Breast epithelium (tissue), 4 donors: ENCODE results near the gene ACVR2B. TPM values are rescaled to one million over a fixed set of nuclear protein-coding genes. Genes with fewer than 3 reads are reported as not detected.

Experiments
- DNase-seq, 2 donors: peaks; one replicate each; pipeline ENCODE4 v3.0.0-alpha.2; 2019; ENCODE audit warnings: low spot score in 2 of 2
- H3K27ac ChIP-seq, 2 donors: fragments of 200-600 bp; sonication (generic) in 1 of 2; one replicate each; pipeline ENCODE4 v1.5.1; 2016 to 2019; ENCODE audit warnings: mild to moderate bottlenecking in 1 of 2
- H3K27me3 ChIP-seq, 2 donors: fragments of 200-600 bp; sonication (generic) in 1 of 2; one replicate each; pipeline versions ENCODE4 v1.5.1 to v1.6.0; 2017 to 2019; ENCODE audit warnings: control low read depth in 1 of 2, mild to moderate bottlenecking in 1 of 2
- H3K36me3 ChIP-seq: fragments of 200-600 bp; one replicate; pipeline ENCODE4 v1.5.1; 2019
- H3K4me1 ChIP-seq, 2 donors: fragments of 200-600 bp; sonication (generic); one replicate each; pipeline ENCODE4 v1.5.1; 2016 to 2019; ENCODE audit warnings: control low read depth in 1 of 2
- H3K4me3 ChIP-seq, 3 donors: fragments of 200-600 bp; sonication (generic); 1 replicate in 2 of 3; 2 replicates in 1 of 3; pipeline ENCODE4 v1.5.1; 2016 to 2019; ENCODE audit warnings: mild to moderate bottlenecking in 3 of 3, moderate library complexity in 2 of 3
- H3K9me3 ChIP-seq, 2 donors: fragments of 200-600 bp; sonication (generic) in 1 of 2; one replicate each; pipeline ENCODE4 v1.5.1; 2016 to 2019; ENCODE audit warnings: control low read depth in 1 of 2
- POLR2A ChIP-seq: fragments of 450-650 bp; IDR thresholded peaks from one replicate; pipeline ENCODE4 v1.6.1; 2016; ENCODE audit warnings: antibody characterized with exemption, mild to moderate bottlenecking, moderate library complexity
- POLR2AphosphoS5 ChIP-seq, 3 donors: sonication (generic); formaldehyde crosslinking; IDR thresholded peaks; one replicate each; pipeline ENCODE4 v1.6.1; 2017; ENCODE audit warnings: antibody characterized with exemption in 3 of 3
- intact Hi-C: fragments of 100-400 bp; cut with DNase I; formaldehyde crosslinking; loops from one replicate; pipeline ENCODE4 v1.15.1; 2023; ENCODE audit warnings: low total_unique reads
- total RNA-seq, 3 donors: library from RNA; depleted of rRNA; stranded (reverse); fragments of >200 nt; gene quantifications; one replicate each; pipeline ENCODE4 v1.1.0, GENCODE V29; 2016
- TF ChIP-seq, protein P1 (sequence below), 3 donors: fragments of 450-650 bp; IDR thresholded peaks; one replicate each; pipeline ENCODE4 v1.5.1; 2016 to 2017; ENCODE audit warnings: antibody characterized with exemption in 3 of 3, mild to moderate bottlenecking in 3 of 3, moderate library complexity in 3 of 3

Gene ACVR2B
- total RNA-seq, 3 donors from 2014 or later, result 4.0 to 10.7 (median 10.2) TPM

DNA sequence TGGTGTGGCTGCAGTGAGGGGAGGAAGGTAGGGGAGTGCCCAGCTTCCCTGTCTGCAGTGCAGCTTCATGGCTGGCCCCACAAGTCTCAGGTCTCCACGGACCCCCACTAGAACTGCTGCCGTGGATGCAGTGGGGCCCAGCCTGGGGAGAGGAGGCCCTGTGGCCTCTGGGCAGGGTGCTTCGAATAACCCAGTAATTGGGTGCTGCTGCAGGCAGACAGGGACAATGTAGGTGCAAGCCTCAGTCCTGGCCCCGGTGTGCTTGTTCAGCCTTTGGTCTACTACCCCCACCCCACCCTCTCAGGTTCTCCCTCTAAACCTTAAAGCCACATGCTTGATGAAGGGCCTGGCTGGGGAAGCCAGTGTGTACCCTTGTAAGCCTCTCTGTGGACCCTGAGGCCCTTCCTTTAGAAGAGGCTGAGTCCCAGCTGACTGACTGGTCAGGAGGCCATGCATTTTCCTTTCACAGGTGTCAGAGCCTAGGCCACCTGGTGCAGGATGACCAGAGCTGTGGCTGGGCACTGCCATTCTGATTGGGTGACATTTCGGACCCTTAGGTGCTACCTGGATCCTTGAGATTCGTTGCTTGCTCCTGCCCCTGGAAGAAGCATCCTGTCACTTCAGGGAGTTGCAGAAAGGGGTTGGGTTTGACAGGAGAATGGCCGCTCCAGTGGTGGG is 21.4 kb downstream of the ACVR2B start:
- intact Hi-C loops, result loop anchor here (10.0 kb wide), 1 partner anchor 130 kb away; the partner anchor contains the start of gene XYLB

GRCh38 chr3:38475716-38476115 is 22.0 kb downstream of the ACVR2B start:
- Histone ChIP-seq H3K9me3 (no peaks in the 10 kb centered on the region), H3K27ac (no peak overlapping the region), H3K4me1 (peaks cover 0 to 7% of the 10 kb centered on the region in 2 donors), H3K27me3 (no peaks in the 10 kb centered on the region), H3K4me3 (no peak overlapping the region), H3K36me3 (peaks cover 3% of the 10 kb centered on the region)
- intact Hi-C loops, result loop anchor here (10.0 kb wide), 1 partner anchor 131 kb away; the partner anchor contains the start of gene XYLB
- no peak for DNase-seq
- TF ChIP-seq POLR2AphosphoS5 (IDR thresholded peaks at IDR 0.05), result no peak
- TF ChIP-seq, protein P1, sequence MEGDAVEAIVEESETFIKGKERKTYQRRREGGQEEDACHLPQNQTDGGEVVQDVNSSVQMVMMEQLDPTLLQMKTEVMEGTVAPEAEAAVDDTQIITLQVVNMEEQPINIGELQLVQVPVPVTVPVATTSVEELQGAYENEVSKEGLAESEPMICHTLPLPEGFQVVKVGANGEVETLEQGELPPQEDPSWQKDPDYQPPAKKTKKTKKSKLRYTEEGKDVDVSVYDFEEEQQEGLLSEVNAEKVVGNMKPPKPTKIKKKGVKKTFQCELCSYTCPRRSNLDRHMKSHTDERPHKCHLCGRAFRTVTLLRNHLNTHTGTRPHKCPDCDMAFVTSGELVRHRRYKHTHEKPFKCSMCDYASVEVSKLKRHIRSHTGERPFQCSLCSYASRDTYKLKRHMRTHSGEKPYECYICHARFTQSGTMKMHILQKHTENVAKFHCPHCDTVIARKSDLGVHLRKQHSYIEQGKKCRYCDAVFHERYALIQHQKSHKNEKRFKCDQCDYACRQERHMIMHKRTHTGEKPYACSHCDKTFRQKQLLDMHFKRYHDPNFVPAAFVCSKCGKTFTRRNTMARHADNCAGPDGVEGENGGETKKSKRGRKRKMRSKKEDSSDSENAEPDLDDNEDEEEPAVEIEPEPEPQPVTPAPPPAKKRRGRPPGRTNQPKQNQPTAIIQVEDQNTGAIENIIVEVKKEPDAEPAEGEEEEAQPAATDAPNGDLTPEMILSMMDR (IDR thresholded peaks at IDR 0.05), result no peak
- no peak for TF ChIP-seq POLR2A

More for the DNA sequence above, 21.4 kb downstream of the ACVR2B start:
- no peak for TF ChIP-seq POLR2A
- TF ChIP-seq POLR2AphosphoS5 (IDR thresholded peaks at IDR 0.05), result no peak
- TF ChIP-seq, protein P1 (IDR thresholded peaks at IDR 0.05), result no peak
- Histone ChIP-seq H3K36me3 (no peaks in the 10 kb centered on the region), H3K4me3 (no peak overlapping the region), H3K4me1 (peaks cover 0 to 7% of the 10 kb centered on the region in 2 donors), H3K27ac (no peak overlapping the region), H3K27me3 (no peaks in the 10 kb centered on the region), H3K9me3 (peaks cover 0 to 2% of the 10 kb centered on the region in 2 donors)
- DNase-seq, result no peak

DNA sequence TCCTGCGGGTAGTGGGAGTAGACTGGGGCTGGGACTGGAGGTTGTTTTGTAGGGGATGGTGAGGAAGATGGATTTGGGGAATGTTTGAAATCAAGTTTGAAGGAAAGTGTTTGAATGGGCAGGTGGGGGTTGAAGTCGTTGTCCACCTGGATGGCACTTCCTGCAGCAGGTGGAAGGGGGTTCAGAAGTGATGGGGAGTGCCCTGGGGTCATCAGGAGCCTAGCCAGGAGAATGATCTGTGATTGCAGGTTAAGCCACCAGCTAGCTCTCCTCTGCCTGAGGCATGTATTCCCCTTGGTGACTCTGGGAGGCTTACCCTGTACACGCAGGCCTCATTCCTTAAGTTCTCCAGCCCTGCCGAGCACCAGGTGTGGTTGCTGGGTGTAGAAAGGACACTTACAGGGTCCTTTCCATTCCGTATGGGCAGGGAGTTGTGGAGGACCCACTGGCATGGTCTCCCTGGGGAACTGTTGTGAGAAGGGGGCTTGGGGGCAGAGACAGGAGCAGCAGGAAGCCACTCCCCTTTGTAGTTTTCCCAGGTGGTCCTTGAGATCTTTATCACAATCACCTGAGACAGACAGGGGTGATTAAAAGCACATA is 22.6 kb downstream of the ACVR2B start:
- H3K4me1 ChIP-seq, result peaks cover 0 to 7% of the 10 kb centered on the region in 2 donors
- no peak for DNase-seq
- TF ChIP-seq, protein P1 (IDR thresholded peaks at IDR 0.05), result no peak
- TF ChIP-seq POLR2AphosphoS5 (IDR thresholded peaks at IDR 0.05) (no peak), POLR2A (no peak)
- H3K36me3 ChIP-seq, result peaks cover 8% of the 10 kb centered on the region
- intact Hi-C loops, result loop anchor here (10.0 kb wide), 1 partner anchor 131 kb away; the partner anchor contains the start of gene XYLB
- no peak overlapping the region for H3K27ac ChIP-seq
- no peaks in the 10 kb centered on the region for H3K9me3 ChIP-seq
- H3K4me3 ChIP-seq, result no peak overlapping the region
- H3K27me3 ChIP-seq, result no peaks in the 10 kb centered on the region

GRCh38 chr3:38477057-38477820 is 23.5 kb downstream of the ACVR2B start:
- intact Hi-C loops, result loop anchor here (10.0 kb wide), 1 partner anchor 132 kb away; the partner anchor contains the start of gene XYLB
- H3K4me1 ChIP-seq, result peaks cover 0 to 5% of the 10 kb centered on the region in 2 donors
- peaks cover 8% of the 10 kb centered on the region for H3K36me3 ChIP-seq
- no peak for TF ChIP-seq POLR2A
- H3K27ac ChIP-seq, result no peak overlapping the region
- H3K27me3 ChIP-seq, result no peaks in the 10 kb centered on the region
- no peaks in the 10 kb centered on the region for H3K9me3 ChIP-seq
- H3K4me3 ChIP-seq, result no peak overlapping the region
- no peak for DNase-seq

- intact Hi-C loops, result loop anchor here (10.0 kb wide), 1 partner anchor 133 kb away; the partner anchor contains the start of gene XYLB
- DNase-seq, result no peak
- TF ChIP-seq POLR2AphosphoS5 (IDR thresholded peaks at IDR 0.05) (no peak), POLR2A (no peak)
- TF ChIP-seq, protein P1 (IDR thresholded peaks at IDR 0.05), result no peak
- no peaks in the 10 kb centered on the region for H3K4me1 ChIP-seq
- no peaks in the 10 kb centered on the region for H3K27me3 ChIP-seq
- no peak overlapping the region for H3K4me3 ChIP-seq
- peaks cover 8% of the 10 kb centered on the region for H3K36me3 ChIP-seq
- H3K27ac ChIP-seq, result no peak overlapping the region
- H3K9me3 ChIP-seq, result no peaks in the 10 kb centered on the region
These were observed 24.3 kb downstream of the ACVR2B start for GRCh38 chr3:38477839-38478450.
